Adipose tissue (tissue), 3 donors: Measurements from ENCODE around the gene HDDC3. TPM values are rescaled to one million over a fixed set of nuclear protein-coding genes. Genes with fewer than 3 reads are reported as not detected.
A peak's percentile ranks its signal among the peaks of the same experiment; 100 is the strongest.

Source experiments
- H3K27ac ChIP-seq: one replicate; pipeline ENCODE4 v1.5.1; 2013; ENCODE audit warnings: low read depth, low read length
- WGBS, 3 donors: extraction: QIAGEN DNeasy Blood & Tissue Kit; methylation state at CpG; one replicate each; pipeline ENCODE4 v1.1.7; 2013; 5-methylcytosine and 5-hydroxymethylcytosine counted together
- polyA plus RNA-seq, 3 donors: library from polyadenylated mRNA; stranded (reverse); fragments of 200-250 nt; gene quantifications; one replicate each; pipeline ENCODE4 v1.2.3, GENCODE V29; 2013
- donor health status: healthy with polysubstance abuse.
- donor health status: Bipolar disorder and iron deficiency.
- donor health status: healthy.

The HDDC3 gene
- polyA plus RNA-seq, 3 donors: 13.2 to 22.2 (median 20.5) TPM

GRCh38 chr15:90885432-90886290 is 46.7 kb downstream of the HDDC3 start:
- H3K27ac ChIP-seq: peak overlapping the region; percentile 43
- 18 to 57% (median 23%) methylated on average over 23 of the region's 23 CpGs for WGBS, 3 donors

DNA sequence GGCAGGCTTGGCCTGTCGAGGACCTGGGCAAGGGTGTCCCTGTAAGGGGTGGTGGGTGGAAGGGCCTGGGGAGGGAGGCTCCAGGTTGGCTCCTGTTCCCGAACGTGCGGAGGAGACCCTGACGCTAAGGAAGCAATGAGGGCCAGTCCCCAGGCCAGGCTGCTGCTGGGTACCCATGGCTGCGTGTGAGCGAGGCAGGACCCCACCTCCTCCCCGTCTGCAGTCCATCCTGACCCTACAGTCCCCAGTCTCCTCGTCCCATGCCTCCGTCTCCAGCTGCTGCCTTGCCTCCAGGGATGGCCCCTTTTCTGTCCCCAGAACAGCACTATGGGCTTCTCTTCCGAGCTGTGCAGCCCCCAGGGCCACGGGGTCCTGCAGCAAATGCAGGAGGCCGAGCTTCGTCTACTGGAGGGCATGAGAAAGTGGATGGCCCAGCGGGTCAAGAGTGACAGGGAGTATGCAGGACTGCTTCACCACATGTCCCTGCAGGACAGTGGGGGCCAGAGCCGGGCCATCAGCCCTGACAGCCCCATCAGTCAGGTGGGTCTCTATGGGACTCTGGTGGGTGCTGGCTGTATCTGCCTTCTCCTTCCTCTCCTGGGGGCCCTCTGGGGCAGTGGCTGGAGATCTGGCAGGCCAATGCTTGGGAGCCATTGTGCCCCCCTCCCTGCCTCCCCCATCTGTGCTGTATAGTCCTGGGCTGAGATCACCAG is 47.5 kb downstream of the HDDC3 start:
- peak overlapping the region; percentile 78 for H3K27ac ChIP-seq
- 9 to 57% (median 19%) methylated on average over 15 to 16 of the region's 16 CpGs for WGBS, 3 donors

DNA sequence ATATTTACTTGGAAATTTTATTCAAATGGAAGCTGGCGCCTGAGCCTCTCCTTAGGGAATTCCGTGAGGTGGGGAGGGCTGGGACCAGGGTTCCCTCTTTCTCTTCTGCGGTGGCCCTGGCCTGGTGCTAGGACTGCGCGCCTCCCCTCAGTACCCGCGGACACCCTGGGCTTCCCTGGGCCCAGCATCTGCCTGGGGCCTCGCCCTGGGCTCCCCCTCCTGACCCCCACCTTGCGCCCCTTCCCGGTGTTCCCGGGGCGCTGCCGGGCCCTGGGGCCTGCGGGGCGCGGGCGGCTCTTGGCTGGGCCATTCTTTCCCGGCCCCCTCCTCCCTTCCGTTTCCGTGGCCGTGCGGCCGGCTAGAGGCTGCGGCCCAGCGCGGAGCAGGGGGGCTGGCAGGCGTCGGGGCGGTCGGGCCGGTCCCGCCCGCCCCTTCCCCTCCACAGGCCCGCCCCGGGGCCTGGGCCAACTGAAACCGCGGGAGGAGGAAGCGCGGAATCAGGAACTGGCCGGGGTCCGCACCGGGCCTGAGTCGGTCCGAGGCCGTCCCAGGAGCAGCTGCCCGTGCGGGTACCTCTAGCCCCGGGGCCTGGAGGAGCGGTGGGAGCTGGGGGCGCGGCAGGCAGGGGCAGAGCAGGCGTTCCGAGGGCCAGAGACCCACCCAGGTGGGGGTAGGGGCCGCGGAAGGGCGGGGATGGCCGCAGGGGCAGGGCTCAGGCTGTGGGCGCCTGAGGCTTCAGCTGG is 48.2 kb downstream of the HDDC3 start, which contains the start of gene FES:
Gene FES, plus strand, starts transcription at position 529 of the 743 bp plus-strand sequence. CDS start 542 bp downstream, outside the sequence.
- WGBS, 3 donors: 3 to 12% (median 5%) methylated on average over 35 to 58 of the region's 58 CpGs
- H3K27ac ChIP-seq: peak within 1 kb of the TSS; percentile 78

DNA sequence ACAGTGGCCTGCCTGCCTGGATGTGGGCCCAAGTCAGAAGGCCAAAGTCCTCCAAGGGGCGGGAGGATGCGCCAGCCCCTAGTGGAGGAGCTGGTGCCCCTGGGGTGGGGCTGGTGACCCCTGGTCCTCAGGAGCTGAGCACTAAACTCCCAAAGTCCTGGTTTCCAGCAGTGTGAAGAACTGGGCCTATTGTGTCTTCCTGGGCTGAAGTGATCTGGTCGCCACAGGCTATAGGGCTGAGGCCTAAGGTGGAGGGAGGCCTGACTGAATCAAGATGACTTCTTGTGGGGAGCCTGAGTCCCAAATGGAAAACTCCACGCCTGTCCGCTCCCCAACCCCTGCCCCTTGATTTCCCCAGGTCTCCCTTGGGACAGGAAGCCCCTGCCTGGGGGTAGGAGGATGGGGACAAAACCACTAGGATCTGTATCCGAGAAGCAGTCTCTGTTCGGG is 48.8 kb downstream of the HDDC3 start:
- WGBS, 3 donors: 24 to 56% (median 31%) methylated on average over 7 of the region's 7 CpGs
- H3K27ac ChIP-seq: no peak overlapping the region

DNA sequence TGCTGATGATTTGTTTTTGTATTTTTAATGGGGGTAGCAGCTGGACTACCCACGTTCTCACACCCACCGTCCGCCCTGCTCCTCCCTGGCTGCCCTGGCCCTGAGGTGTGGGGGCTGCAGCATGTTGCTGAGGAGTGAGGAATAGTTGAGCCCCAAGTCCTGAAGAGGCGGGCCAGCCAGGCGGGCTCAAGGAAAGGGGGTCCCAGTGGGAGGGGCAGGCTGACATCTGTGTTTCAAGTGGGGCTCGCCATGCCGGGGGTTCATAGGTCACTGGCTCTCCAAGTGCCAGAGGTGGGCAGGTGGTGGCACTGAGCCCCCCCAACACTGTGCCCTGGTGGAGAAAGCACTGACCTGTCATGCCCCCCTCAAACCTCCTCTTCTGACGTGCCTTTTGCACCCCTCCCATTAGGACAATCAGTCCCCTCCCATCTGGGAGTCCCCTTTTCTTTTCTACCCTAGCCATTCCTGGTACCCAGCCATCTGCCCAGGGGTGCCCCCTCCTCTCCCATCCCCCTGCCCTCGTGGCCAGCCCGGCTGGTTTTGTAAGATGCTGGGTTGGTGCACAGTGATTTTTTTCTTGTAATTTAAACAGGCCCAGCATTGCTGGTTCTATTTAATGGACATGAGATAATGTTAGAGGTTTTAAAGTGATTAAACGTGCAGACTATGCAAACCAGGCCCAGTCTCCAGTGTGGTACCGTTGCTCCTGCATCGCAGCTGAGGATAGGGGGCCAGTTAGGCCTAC is 49.4 kb downstream of the HDDC3 start:
- 64 to 65% (median 65%) methylated on average over 13 of the region's 13 CpGs for WGBS, 3 donors
- no peak overlapping the region for H3K27ac ChIP-seq

DNA sequence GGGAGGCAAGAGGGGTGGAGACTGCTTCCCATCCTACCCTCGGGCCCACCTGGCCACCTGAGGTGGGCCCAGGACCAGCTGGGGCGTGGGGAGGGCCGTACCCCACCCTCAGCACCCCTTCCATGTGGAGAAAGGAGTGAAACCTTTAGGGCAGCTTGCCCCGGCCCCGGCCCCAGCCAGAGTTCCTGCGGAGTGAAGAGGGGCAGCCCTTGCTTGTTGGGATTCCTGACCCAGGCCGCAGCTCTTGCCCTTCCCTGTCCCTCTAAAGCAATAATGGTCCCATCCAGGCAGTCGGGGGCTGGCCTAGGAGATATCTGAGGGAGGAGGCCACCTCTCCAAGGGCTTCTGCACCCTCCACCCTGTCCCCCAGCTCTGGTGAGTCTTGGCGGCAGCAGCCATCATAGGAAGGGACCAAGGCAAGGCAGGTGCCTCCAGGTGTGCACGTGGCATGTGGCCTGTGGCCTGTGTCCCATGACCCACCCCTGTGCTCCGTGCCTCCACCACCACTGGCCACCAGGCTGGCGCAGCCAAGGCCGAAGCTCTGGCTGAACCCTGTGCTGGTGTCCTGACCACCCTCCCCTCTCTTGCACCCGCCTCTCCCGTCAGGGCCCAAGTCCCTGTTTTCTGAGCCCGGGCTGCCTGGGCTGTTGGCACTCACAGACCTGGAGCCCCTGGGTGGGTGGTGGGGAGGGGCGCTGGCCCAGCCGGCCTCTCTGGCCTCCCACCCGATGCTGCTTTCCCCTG is 50.2 kb downstream of the HDDC3 start:
- no peak overlapping the region for H3K27ac ChIP-seq
- WGBS, 3 donors: 80 to 90% (median 87%) methylated on average over 18 to 19 of the region's 19 CpGs

DNA sequence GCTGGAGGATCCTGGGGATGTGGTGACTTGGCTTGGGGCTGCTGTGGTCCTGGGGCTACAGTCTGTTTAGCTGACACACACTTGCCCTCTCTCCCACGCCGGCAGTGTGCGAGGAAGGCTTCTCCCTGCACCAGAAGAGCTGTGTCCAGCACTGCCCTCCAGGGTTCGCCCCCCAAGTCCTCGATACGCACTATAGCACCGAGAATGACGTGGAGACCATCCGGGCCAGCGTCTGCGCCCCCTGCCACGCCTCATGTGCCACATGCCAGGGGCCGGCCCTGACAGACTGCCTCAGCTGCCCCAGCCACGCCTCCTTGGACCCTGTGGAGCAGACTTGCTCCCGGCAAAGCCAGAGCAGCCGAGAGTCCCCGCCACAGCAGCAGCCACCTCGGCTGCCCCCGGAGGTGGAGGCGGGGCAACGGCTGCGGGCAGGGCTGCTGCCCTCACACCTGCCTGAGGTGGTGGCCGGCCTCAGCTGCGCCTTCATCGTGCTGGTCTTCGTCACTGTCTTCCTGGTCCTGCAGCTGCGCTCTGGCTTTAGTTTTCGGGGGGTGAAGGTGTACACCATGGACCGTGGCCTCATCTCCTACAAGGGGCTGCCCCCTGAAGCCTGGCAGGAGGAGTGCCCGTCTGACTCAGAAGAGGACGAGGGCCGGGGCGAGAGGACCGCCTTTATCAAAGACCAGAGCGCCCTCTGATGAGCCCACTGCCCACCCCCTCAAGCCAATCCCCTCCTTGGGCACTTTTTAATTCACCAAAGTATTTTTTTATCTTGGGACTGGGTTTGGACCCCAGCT is 51.0 kb downstream of the HDDC3 start:
- no peak overlapping the region for H3K27ac ChIP-seq
- WGBS, 3 donors: 81 to 90% (median 88%) methylated on average over 34 to 35 of the region's 35 CpGs

GRCh38 chr15:90880381-90881145 is 51.8 kb downstream of the HDDC3 start:
- no peak overlapping the region for H3K27ac ChIP-seq
- 83 to 92% (median 89%) methylated on average over 16 of the region's 16 CpGs for WGBS, 3 donors

Other genes with a start within 250 kb of the HDDC3 start
- gene BLM, start 215.2 kb downstream of the HDDC3 start, polyA plus RNA-seq: 1 to 10 TPM in 1 of 3 donors, under 1 TPM in 2; 0.62 to 5.2 (median 0.97) TPM
- gene FURIN, start 64.0 kb downstream of the HDDC3 start, polyA plus RNA-seq: 10 to 100 TPM; 57.0 to 93.0 (median 87.1) TPM
- 10 to 100 TPM; 10.4 to 49.3 (median 42.4) TPM for gene FES, start 48.0 kb downstream of the HDDC3 start, polyA plus RNA-seq
- 10 to 100 TPM; 49.5 to 68.3 (median 50.2) TPM for gene MAN2A2, start 29.2 kb downstream of the HDDC3 start, polyA plus RNA-seq
- gene UNC45A, start 2.7 kb upstream of the HDDC3 start, polyA plus RNA-seq: 10 to 100 TPM; 35.3 to 50.6 (median 41.7) TPM
- gene RCCD1, start 22.3 kb upstream of the HDDC3 start, polyA plus RNA-seq: 1 to 10 TPM; 4.8 to 7.9 (median 6.2) TPM
- gene PRC1, start 62.0 kb upstream of the HDDC3 start, polyA plus RNA-seq: 1 to 10 TPM; 2.1 to 4.2 (median 3.8) TPM
- gene VPS33B, start 90.0 kb upstream of the HDDC3 start, polyA plus RNA-seq: 1 to 10 TPM; 5.7 to 9.0 (median 8.3) TPM
- 1 to 10 TPM in 2 of 3 donors, under 1 TPM in 1; 0.56 to 2.1 (median 2.0) TPM for gene SV2B, start 167.7 kb upstream of the HDDC3 start, polyA plus RNA-seq